Activated T-cell treated with anti-CD3 and anti-CD28 coated beads for 4 hours (primary cell): ENCODE results near the gene TSHZ1.
"Not testable (repeated sequence)": the region's sequence is repeated elsewhere in the genome, so short reads cannot be mapped to it uniquely, and the experiment has no call there.

Source experiments
- DNase-seq: peaks from one replicate; pipeline ENCODE4 v3.0.0-alpha.2; 2020

The TSHZ1 gene

DNA sequence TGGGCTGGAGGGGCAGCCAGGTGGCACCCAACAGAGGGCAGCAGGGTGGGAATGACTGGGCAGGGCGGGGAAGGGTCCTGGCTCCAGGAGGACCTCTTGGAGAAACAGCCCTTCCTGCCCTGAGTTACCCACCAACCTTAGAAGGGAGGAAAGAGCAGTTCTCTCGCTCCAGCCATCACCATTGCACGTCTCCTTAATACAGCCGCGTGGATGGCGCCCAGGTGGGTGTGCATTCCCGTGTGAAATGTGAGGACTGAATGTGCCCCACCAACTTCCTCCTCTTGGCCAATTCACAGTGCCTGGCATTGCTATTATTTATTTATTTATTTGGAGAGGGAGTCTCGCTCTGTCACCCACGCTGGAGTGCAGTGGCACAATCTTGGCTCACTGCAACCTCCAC, 109.9 kb downstream of the TSHZ1 start:
- DNase-seq = no peak

DNA sequence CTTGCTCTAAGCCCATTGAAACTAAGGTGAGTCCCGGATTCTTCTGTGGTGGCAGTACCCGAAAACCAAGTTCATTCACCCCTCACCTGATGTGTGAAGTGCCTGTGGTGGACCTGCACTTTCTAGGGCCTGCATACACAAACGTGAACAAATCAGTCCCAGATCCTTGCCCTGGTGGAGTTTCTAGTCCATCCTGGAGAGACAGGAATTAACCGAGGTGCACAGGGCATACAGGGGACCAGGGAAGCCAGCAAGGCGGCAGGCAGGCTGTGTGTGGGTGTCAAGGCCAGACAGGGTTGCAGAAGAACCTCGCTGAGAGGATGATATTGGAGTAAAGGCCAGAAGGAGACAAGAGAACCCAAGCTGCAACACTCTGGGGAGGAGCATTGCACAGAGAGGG, 110.8 kb downstream of the TSHZ1 start:
- no peak for DNase-seq

DNA sequence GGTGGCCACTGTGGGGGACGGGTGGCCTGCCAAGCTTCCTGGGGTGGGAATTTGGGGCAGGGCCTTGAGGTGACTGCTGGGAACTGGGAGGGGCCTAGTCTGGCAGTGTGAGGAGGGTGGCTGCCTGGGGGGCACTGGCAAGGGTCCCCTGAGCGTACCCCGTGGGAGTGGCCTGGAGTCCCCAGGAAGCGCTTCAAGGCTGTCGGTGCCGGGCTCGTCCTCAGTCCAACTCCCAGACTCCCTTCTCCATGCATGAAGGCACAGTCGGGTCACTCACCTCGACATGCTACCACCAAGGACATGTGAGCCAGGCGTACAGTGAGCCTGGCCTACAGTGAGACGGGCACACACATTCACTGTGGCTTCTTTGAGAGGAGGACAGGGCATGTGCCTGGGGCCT, 111.6 kb downstream of the TSHZ1 start:
- DNase-seq = no peak

DNA sequence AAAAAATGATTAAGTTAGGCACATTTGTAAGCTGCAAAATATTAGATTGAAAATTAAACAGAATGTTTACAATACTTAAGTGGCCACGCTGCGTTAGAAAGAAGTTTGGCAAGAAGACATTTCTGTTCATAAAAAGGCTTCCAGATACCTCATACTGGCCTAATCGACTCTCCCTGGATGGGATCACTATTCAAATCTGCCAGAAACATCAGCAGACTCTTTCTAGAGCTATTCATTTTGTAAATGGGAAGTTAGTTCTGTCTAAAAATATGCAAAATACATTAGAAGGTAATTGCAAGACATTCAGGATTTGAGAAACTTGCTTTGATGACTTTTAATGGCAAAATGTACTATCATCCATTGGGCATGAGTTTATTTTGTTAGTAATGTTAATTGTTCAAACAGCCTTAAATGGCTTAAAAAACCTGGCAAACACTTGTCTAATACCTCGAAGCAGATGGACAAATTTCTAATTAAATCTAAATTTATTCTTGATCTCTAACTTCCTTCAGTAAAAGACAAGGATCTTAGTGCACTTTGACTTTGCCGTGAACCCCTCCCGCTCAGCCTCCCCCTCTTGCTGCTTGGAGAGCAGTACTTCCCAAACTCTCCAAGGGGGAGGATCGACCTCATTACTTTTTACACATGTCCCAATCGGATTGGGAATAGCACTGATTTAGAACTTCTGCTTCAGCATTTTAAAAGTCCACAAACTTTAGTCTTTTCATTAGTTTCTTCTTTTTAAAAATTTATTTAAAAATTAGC, 113.4 kb downstream of the TSHZ1 start:
- DNase-seq = no peak

DNA sequence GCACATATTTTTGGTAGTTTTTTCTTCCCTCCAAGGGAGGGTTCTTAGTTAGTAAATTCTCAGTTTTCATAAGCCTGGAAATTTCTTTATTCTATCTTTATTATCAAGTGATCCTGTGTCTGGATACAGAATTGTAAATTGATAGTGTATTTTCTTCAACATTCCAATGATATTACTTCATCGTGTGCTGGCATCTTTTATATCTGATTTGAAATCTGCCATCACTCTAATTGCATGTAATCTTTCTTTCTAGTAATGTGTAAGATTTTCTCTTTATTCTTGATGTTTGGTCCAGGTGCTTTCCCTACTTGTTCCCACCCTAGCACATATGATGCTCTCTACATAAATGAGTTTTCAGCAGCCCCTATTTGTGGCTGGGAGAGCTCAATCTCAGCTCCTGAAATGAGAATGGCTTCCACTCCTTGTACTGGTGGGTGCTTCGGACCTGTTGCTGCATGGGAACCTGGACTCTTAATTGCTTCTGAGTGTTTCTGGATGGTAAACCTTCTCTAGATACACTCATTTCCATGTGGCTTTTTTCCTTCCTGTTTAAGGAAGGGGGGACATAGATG, 114.2 kb downstream of the TSHZ1 start:
- no peak for DNase-seq

DNA sequence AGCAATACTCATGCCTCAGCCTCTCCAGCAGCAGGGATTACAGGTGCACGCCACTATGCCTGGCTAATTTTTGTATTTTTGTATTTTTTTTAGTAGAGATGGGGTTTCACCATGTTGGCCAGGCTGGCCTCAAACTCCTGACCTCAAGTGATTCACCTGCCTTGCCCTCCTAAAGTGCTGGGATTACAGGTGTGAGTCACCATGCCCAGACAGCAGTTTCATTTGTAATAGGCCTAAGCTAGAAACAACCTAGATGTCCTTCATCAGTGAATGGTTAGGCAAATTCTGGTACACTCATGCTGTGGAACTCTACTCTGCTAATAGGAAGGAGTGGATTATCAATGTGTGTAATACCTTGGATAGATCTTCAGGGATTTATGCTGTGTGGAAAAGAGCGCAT, 119.2 kb downstream of the TSHZ1 start:
- DNase-seq = not testable (repeated sequence)

DNA sequence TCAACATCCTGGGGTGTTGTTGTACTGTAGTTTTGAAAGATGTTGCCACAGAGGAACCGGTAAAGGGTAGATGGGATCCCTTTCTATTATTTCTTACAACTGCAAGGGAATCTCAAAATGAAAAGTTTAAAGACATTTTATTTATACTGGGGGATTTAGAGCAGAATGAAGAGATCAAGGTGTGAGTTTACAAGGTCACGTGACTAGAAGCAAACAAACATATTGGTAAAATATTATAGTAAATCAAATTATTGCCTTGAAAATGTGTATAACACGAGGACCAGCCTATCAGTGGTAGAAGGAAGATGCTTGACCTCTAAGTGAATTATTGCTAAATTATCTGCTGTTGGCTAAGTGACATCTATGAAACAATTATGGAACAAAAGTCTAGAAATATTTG, 119.7 kb downstream of the TSHZ1 start:
- no peak for DNase-seq

DNA sequence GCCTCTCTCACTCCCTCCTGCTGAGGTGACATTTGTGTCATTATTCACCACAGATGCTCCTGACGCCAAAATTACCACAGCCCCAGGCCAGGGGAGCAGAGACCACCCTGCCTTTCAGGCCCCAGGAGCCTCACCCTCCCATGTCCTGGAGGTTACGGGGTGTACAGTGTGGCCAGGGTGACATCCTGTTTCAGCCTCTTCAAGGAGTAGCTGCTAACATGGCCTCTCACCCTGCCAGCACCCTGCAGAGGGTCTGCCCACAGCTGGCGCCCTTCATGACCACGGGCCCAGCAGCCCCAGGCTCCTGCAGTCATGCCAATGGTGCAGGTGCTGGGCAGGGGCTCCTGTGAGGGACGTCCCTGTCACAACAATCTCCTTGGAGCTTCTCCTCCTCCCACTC, 124.3 kb downstream of the TSHZ1 start:
- DNase-seq = no peak

DNA sequence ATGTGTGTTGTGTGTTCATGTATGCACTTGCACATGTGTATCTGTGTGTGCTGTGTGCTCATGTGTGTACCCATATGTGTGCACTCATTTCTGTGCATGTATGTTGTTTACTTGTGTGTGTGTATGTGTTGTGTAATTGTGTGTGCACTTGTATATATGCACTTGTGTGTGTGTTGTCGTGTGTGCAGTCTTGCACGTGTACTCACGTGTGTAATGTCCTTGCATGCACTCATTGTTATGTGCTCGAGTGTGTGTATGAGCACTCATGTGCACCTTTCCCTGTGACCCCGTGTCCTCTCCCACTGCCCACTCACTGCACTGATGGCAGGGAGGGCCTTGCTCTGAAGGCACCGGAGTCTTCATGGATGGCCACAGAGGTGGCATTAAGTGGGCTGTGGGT, 124.9 kb downstream of the TSHZ1 start:
- no peak for DNase-seq

DNA sequence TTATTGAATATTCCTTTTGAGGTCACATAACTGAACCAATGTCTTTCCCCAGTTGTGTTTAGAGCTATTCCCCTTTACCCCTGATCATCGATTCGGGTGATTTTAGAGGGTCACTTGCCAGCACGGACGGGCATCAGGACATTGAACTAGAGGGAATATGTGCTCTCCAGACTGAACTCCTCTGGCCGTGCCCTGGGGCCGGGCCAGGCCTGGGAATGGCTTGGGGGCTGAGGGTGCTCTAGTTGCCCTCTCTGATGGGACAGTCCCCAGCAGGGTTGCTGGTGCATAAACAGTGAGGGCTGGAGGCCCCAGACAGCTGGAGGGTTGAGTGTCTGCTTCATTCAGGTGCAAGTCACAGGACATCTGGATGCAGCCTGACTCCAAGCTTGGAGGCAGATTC, 126.2 kb downstream of the TSHZ1 start:
- no peak for DNase-seq

DNA sequence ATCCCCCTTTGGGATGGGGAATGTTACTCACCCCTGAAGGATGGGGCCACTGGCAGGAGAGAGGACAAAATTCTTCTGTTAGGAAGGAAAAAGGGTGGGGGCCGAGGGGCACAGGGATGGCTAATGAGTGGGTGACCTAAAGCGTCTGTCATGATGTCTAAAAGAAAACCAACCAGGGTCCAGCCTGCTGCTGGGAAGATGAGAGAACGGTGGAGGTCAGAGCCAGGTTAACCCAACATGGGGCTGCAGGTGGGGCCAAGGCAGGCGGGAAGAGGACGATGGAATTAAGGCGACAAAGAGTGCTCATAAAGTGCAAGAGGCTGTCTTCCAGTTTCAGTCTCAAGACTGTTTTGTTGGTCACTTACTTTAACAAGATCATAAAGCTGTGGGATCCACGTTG, 126.8 kb downstream of the TSHZ1 start:
- no peak for DNase-seq

DNA sequence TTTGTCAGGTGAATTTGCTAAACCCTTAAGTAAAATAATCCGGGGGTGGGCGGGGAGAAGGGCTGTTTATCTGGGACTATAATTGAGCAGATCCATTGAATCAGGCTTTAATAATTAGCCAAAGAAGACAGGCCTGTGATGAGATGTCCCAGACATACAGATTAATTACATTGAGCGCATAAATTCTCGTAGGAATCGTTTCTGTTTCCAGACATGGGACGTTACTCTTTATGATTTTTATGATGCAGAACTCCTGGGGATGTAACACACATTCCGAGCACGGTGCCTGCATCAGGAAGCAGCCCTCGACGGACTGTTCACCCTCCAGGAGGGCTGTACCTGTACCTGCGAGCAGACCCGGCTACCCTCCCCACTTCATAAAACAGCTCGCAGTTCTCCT, 128.0 kb downstream of the TSHZ1 start:
- DNase-seq = no peak
